ENCODE measurements around the gene PTPRE. TPM values are rescaled to one million over a fixed set of nuclear protein-coding genes. Genes with fewer than 3 reads are reported as not detected.

The PTPRE gene
- total RNA-seq, 1 experiment from 2014 or later, result 12.3 TPM

DNA sequence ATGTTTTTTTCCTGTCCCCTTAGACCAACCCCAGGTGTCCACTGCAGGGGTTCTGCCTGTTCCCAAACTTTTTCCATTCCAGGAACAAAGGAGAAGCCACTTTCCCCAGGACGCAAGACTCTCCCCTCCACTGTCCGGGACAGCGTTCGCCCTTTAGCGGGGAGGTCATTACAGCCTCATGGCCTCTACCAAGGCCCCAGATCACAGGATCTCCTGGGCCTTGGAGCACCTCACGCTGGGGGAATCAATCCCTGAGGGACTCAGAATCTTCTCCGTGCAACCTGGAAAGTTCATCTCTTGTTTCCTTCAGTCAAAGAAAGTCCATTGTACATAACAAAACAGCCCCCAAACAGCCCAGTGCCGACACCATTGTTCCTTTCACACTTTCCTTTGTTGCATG lies 178.1 kb downstream of the PTPRE start:
- RAD21 ChIA-PET (ENCODE audit: low non-redundant PET in 1 of 2, low total read pairs in 2 of 2, uncharacterized antibody in 2 of 2, unreplicated experiment in 2 of 2), result no interaction called here
- H3K27me3 ChIP-seq (ENCODE audit: insufficient read depth, low read length), result no peaks in the 10 kb centered on the region
- DNase-seq (ENCODE audit: low read depth, low spot score) (no peak), ATAC-seq (no peak)
- H3K9me3 ChIP-seq (ENCODE audit: control insufficient read depth in 1 of 2, insufficient read depth in 1 of 2, low read depth in 1 of 2, low read length in 2 of 2), result no peaks in the 10 kb centered on the region
- no peak overlapping the region for H3K4me3 ChIP-seq (replicated peaks in 1 of 2; ENCODE audit: low read depth in 1 of 2, low read length in 2 of 2)
- POLR2A ChIA-PET, result no interaction called here
- peaks cover 0 to 7% of the 10 kb centered on the region in 2 experiments; a peak in 1 of 4 replicates for H3K4me1 ChIP-seq (ENCODE audit: control insufficient read depth in 1 of 2, insufficient read depth in 2 of 2, low read length in 2 of 2)
- H3K79me2 ChIP-seq (ENCODE audit: insufficient read depth, low read length), result no peaks in the 10 kb centered on the region
- CTCF ChIA-PET, result no interaction called here
- no peaks in the 10 kb centered on the region for H3K36me3 ChIP-seq (ENCODE audit: control insufficient read depth in 1 of 2, insufficient read depth in 2 of 2, low read length in 2 of 2)
- H3K27ac ChIP-seq (ENCODE audit: low read depth, low read length), result no peak overlapping the region
- TF ChIP-seq, protein P1, sequence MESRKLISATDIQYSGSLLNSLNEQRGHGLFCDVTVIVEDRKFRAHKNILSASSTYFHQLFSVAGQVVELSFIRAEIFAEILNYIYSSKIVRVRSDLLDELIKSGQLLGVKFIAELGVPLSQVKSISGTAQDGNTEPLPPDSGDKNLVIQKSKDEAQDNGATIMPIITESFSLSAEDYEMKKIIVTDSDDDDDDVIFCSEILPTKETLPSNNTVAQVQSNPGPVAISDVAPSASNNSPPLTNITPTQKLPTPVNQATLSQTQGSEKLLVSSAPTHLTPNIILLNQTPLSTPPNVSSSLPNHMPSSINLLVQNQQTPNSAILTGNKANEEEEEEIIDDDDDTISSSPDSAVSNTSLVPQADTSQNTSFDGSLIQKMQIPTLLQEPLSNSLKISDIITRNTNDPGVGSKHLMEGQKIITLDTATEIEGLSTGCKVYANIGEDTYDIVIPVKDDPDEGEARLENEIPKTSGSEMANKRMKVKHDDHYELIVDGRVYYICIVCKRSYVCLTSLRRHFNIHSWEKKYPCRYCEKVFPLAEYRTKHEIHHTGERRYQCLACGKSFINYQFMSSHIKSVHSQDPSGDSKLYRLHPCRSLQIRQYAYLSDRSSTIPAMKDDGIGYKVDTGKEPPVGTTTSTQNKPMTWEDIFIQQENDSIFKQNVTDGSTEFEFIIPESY (IDR thresholded peaks at IDR 0.05; ENCODE audit: extremely low read depth, insufficient replicate concordance, low read length), result no peak
- TF ChIP-seq JUND (IDR thresholded peaks at IDR 0.05), result no peak
- no peak for TF ChIP-seq ZFX (IDR thresholded peaks at IDR 0.05)
- TF ChIP-seq SIN3A (IDR thresholded peaks at IDR 0.05; ENCODE audit: low read depth), result no peak
- TF ChIP-seq, protein P2, sequence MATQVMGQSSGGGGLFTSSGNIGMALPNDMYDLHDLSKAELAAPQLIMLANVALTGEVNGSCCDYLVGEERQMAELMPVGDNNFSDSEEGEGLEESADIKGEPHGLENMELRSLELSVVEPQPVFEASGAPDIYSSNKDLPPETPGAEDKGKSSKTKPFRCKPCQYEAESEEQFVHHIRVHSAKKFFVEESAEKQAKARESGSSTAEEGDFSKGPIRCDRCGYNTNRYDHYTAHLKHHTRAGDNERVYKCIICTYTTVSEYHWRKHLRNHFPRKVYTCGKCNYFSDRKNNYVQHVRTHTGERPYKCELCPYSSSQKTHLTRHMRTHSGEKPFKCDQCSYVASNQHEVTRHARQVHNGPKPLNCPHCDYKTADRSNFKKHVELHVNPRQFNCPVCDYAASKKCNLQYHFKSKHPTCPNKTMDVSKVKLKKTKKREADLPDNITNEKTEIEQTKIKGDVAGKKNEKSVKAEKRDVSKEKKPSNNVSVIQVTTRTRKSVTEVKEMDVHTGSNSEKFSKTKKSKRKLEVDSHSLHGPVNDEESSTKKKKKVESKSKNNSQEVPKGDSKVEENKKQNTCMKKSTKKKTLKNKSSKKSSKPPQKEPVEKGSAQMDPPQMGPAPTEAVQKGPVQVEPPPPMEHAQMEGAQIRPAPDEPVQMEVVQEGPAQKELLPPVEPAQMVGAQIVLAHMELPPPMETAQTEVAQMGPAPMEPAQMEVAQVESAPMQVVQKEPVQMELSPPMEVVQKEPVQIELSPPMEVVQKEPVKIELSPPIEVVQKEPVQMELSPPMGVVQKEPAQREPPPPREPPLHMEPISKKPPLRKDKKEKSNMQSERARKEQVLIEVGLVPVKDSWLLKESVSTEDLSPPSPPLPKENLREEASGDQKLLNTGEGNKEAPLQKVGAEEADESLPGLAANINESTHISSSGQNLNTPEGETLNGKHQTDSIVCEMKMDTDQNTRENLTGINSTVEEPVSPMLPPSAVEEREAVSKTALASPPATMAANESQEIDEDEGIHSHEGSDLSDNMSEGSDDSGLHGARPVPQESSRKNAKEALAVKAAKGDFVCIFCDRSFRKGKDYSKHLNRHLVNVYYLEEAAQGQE (IDR thresholded peaks at IDR 0.05; ENCODE audit: low read depth), result no peak
- no peak for TF ChIP-seq ZNF274 (IDR thresholded peaks at IDR 0.05; ENCODE audit: low read depth, low read length)
- TF ChIP-seq CBX3 (IDR thresholded peaks at IDR 0.05; ENCODE audit: low read depth), result no peak
- TF ChIP-seq RAD21 (IDR thresholded peaks at IDR 0.05; ENCODE audit: low read depth), result no peak
- TF ChIP-seq YY1 (IDR thresholded peaks at IDR 0.05; ENCODE audit: extremely low read depth, insufficient replicate concordance, low read depth, low read length), result no peak
- TF ChIP-seq, protein P3, sequence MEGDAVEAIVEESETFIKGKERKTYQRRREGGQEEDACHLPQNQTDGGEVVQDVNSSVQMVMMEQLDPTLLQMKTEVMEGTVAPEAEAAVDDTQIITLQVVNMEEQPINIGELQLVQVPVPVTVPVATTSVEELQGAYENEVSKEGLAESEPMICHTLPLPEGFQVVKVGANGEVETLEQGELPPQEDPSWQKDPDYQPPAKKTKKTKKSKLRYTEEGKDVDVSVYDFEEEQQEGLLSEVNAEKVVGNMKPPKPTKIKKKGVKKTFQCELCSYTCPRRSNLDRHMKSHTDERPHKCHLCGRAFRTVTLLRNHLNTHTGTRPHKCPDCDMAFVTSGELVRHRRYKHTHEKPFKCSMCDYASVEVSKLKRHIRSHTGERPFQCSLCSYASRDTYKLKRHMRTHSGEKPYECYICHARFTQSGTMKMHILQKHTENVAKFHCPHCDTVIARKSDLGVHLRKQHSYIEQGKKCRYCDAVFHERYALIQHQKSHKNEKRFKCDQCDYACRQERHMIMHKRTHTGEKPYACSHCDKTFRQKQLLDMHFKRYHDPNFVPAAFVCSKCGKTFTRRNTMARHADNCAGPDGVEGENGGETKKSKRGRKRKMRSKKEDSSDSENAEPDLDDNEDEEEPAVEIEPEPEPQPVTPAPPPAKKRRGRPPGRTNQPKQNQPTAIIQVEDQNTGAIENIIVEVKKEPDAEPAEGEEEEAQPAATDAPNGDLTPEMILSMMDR (IDR thresholded peaks at IDR 0.05 in 2 of 3, conservative IDR thresholded peaks at IDR 0.05 in 1 of 3; ENCODE audit: borderline replicate concordance in 1 of 3, insufficient read depth in 1 of 3, low read depth in 2 of 3, low read length in 2 of 3), result no peak
- TF ChIP-seq TCF7L2 (IDR thresholded peaks at IDR 0.05; ENCODE audit: borderline replicate concordance, extremely low read depth, insufficient read depth, insufficient read length), result no peak
- TF ChIP-seq SP1 (IDR thresholded peaks at IDR 0.05; ENCODE audit: low read depth), result no peak
- TF ChIP-seq FOSL1 (IDR thresholded peaks at IDR 0.05; ENCODE audit: low read depth), result no peak
- no TSS peak for BruUV-seq (replicated peaks)
- intact Hi-C loops (cut with micrococcal nuclease), result no loop called here
- H3K9me2 ChIP-seq (ENCODE audit: insufficient read depth), result no peaks in the 10 kb centered on the region
- no peak overlapping the region for H3K9ac ChIP-seq (ENCODE audit: low read length)
- H4K20me1 ChIP-seq (ENCODE audit: insufficient read depth), result no peaks in the 10 kb centered on the region; the same call in 1 of the 2 replicates
- H3K4me2 ChIP-seq (ENCODE audit: low read length), result no peak overlapping the region
- no peak overlapping the region for H2AFZ ChIP-seq (ENCODE audit: low read depth, low read length, poor library complexity, severe bottlenecking)

All from HCT116 (cell line).